Peyer's patch (tissue), 4 donors: Measurements from ENCODE around the gene C10orf105. TPM values are rescaled to one million over a fixed set of nuclear protein-coding genes. Genes with fewer than 3 reads are reported as not detected.

Source experiments
- DNase-seq, 3 donors: peaks; one replicate each; pipeline ENCODE4 v3.0.0-alpha.2; 2017 to 2019
- H3K27ac ChIP-seq, 4 donors: fragments of 200-600 bp; sonication (generic); one replicate each; pipeline ENCODE4 v1.5.1; 2016 to 2019
- H3K27me3 ChIP-seq, 2 donors: fragments of 200-600 bp; sonication (generic); one replicate each; pipeline ENCODE4 v1.5.1; 2019
- H3K36me3 ChIP-seq, 3 donors: fragments of 200-600 bp; sonication (generic); one replicate each; pipeline ENCODE4 v1.5.1; 2016 to 2019
- H3K4me1 ChIP-seq, 4 donors: fragments of 200-600 bp; sonication (generic); one replicate each; pipeline ENCODE4 v1.5.1; 2016 to 2019
- H3K4me3 ChIP-seq, 4 donors: fragments of 200-600 bp; sonication (generic); 1 replicate in 3 of 4; 2 replicates in 1 of 4; pipeline ENCODE4 v1.5.1; 2016 to 2019; ENCODE audit warnings: mild to moderate bottlenecking in 1 of 4
- H3K9me3 ChIP-seq, 4 donors: fragments of 200-600 bp; sonication (generic); one replicate each; pipeline ENCODE4 v1.5.1; 2016 to 2019; ENCODE audit warnings: mild to moderate bottlenecking in 1 of 4
- POLR2A ChIP-seq, 2 donors: fragments of 450-650 bp; IDR thresholded peaks; one replicate each; pipeline ENCODE4 v1.5.1; 2017; ENCODE audit warnings: antibody characterized with exemption in 2 of 2, mild to moderate bottlenecking in 2 of 2, moderate library complexity in 2 of 2
- total RNA-seq, 4 donors: library from RNA; depleted of rRNA; stranded (reverse); fragments of >200 nt; gene quantifications; one replicate each; pipeline ENCODE4 v1.1.0, GENCODE V29; 2016
- TF ChIP-seq, protein P1 (sequence below), 6 experiments: fragments of 450-650 bp in 4 of 6; fragments of 200-600 bp in 2 of 6; sonication (generic) in 1 of 6; IDR thresholded peaks; one replicate each; pipeline ENCODE4 v1.5.1; 2017 to 2019; ENCODE audit warnings: antibody characterized with exemption in 6 of 6, mild to moderate bottlenecking in 3 of 6, moderate library complexity in 1 of 6

C10orf105 gene
- total RNA-seq, 4 donors from 2014 or later, result 0.27 TPM; not detected in 3

DNA sequence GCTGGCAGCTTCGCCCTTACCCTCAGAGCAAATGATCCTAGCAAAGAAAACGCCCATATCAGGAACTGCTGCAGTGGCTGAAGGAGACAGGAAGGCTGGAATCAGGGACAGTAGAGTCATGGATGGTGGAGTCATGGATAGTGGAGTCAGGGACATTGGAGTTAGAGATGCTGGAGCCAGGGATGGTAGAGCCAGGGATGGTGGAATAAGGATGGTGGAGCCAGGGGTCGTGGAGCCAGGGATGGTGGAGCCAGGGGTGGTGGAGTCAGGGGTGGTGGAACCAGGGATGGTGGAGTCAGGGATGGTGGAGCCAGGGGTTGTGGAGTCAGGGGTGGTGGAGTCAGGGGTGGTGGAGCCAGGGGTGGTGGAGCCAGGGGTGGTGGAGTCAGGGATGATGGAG lies 31.3 kb downstream of the C10orf105 start:
- DNase-seq, result no peak
- no peaks in the 10 kb centered on the region for H3K36me3 ChIP-seq
- no peaks in the 10 kb centered on the region for H3K4me1 ChIP-seq
- H3K27ac ChIP-seq, result no peak overlapping the region
- no peaks in the 10 kb centered on the region for H3K9me3 ChIP-seq
- TF ChIP-seq, protein P1, sequence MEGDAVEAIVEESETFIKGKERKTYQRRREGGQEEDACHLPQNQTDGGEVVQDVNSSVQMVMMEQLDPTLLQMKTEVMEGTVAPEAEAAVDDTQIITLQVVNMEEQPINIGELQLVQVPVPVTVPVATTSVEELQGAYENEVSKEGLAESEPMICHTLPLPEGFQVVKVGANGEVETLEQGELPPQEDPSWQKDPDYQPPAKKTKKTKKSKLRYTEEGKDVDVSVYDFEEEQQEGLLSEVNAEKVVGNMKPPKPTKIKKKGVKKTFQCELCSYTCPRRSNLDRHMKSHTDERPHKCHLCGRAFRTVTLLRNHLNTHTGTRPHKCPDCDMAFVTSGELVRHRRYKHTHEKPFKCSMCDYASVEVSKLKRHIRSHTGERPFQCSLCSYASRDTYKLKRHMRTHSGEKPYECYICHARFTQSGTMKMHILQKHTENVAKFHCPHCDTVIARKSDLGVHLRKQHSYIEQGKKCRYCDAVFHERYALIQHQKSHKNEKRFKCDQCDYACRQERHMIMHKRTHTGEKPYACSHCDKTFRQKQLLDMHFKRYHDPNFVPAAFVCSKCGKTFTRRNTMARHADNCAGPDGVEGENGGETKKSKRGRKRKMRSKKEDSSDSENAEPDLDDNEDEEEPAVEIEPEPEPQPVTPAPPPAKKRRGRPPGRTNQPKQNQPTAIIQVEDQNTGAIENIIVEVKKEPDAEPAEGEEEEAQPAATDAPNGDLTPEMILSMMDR (IDR thresholded peaks at IDR 0.05), result no peak
- no peak for TF ChIP-seq POLR2A (IDR thresholded peaks at IDR 0.05)
- H3K4me3 ChIP-seq, result no peak overlapping the region
- no peaks in the 10 kb centered on the region for H3K27me3 ChIP-seq

- Histone ChIP-seq H3K36me3 (no peaks in the 10 kb centered on the region), H3K9me3 (no peaks in the 10 kb centered on the region)
These were observed 32.1 kb downstream of the C10orf105 start for GRCh38 chr10:71687480-71687879.

GRCh38 chr10:71687077-71687476 lies 32.5 kb downstream of the C10orf105 start:
- DNase-seq, result no peak
- H3K4me3 ChIP-seq, result no peak overlapping the region
- no peaks in the 10 kb centered on the region for H3K36me3 ChIP-seq
- H3K9me3 ChIP-seq, result no peaks in the 10 kb centered on the region
- H3K27ac ChIP-seq, result no peak overlapping the region
- H3K27me3 ChIP-seq, result no peaks in the 10 kb centered on the region
- no peaks in the 10 kb centered on the region for H3K4me1 ChIP-seq
- TF ChIP-seq, protein P1 (IDR thresholded peaks at IDR 0.05), result no peak
- TF ChIP-seq POLR2A (IDR thresholded peaks at IDR 0.05), result no peak

More at GRCh38 chr10:71687480-71687879, 32.1 kb downstream of the C10orf105 start:
- DNase-seq, result no peak
- Histone ChIP-seq H3K4me1 (no peaks in the 10 kb centered on the region), H3K4me3 (no peak overlapping the region), H3K27ac (no peak overlapping the region), H3K27me3 (no peaks in the 10 kb centered on the region)
- TF ChIP-seq, protein P1 (IDR thresholded peaks at IDR 0.05), result no peak
- TF ChIP-seq POLR2A (IDR thresholded peaks at IDR 0.05), result no peak

- no peak for TF ChIP-seq POLR2A (IDR thresholded peaks at IDR 0.05)
- TF ChIP-seq, protein P1 (IDR thresholded peaks at IDR 0.05), result no peak
- Histone ChIP-seq H3K27ac (no peak overlapping the region), H3K9me3 (no peaks in the 10 kb centered on the region), H3K27me3 (no peaks in the 10 kb centered on the region), H3K4me1 (no peaks in the 10 kb centered on the region), H3K36me3 (no peaks in the 10 kb centered on the region), H3K4me3 (no peak overlapping the region)
- no peak for DNase-seq
These were observed 33.9 kb downstream of the C10orf105 start for GRCh38 chr10:71685554-71686232.

DNA sequence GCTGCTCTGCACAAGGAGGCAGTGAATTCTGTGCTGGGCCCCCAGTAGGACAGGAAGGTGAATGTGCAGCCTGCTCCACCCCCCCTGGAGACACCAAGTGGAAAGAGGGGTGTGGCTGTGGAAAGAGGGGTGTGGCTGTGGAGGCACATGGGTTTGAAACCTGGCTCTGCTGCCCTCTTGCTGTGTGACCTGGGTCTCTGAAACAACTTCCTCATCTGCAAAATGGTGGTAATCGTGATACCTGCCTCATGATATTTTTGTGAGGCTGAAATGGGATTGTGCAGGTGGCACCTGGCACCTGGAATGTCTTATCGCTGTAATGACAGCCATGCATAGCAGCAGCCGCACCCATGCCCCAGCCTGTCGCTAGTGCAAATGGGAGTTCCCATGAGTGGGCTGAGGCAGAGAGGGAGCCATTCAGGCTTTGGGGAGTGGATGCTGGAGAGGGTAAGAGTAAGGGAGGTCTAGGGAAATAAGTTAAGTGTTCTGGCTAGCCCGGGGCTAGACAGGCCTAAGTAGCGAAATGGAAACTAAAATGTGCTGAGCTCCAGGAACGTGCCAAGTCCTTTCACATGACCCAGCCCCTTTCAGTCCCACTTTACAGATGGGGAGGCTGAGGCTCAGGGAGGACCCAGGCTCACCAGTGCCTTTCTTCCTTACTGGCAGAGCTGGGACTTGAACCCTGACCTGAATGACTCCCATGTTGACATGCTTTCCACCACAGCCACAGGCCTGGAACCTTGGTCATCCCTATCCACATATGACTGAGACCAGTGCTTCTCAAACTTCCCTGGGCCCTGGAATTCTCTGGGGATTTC lies 35.0 kb downstream of the C10orf105 start:
- Histone ChIP-seq H3K27me3 (no peaks in the 10 kb centered on the region), H3K4me3 (no peak overlapping the region), H3K4me1 (no peaks in the 10 kb centered on the region), H3K27ac (no peak overlapping the region), H3K36me3 (no peaks in the 10 kb centered on the region), H3K9me3 (no peaks in the 10 kb centered on the region)
- no peak for TF ChIP-seq POLR2A (IDR thresholded peaks at IDR 0.05)
- TF ChIP-seq, protein P1 (IDR thresholded peaks at IDR 0.05), result peak in 3 of 6 experiments; percentile 42 to 49 (median 43)
- DNase-seq, result peak in 2 of 3 donors; percentile 33 to 70
